Stimulated activated CD8-positive, alpha-beta memory T cell treated with anti-CD3 and anti-CD28 coated beads, Interleukin-15, amount 100 ng/mL, for 24 hours (primary cell): ENCODE measurements around the gene PATL2.
"Not testable (repeated sequence)": the region's sequence is repeated elsewhere in the genome, so short reads cannot be mapped to it uniquely, and the experiment has no call there.

Experiments
- DNase-seq: peaks from one replicate; pipeline ENCODE4 v3.0.0-alpha.2; 2020; ENCODE audit warnings: low read depth

PATL2 gene

DNA sequence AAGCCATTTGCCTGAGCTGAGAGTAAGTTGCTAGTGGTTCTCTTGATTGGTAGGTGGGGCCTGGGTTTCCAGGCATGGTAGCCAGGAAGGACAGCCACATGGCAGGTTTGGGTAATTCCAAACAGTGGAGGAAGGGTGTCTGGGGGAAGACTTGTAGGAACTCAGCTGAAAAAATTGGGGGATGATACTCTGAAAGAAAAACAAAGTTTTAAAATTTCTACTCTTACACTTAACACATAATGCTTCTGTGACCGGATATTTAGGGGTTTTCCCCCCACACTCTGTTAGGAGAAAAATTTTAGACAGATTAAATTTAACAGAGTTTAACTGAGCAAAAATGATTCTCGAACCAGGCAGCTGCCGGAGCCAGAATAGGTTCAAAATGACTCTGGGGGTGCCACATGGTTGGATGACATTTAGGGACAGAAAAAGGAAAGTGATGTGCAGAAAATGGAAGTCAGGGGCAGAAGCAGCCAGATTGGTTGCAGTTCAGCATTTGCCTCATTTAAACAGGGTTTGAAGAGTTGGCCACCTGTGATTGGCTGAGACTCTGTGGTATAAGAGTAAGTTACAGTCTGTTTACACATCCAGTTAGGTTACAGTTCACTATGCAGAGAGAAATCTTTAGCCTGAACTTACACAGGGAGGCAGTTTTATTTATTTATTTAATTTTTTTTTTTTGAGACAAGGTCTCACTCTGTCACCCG, 8.3 kb upstream of the PATL2 start:
- no peak for DNase-seq

DNA sequence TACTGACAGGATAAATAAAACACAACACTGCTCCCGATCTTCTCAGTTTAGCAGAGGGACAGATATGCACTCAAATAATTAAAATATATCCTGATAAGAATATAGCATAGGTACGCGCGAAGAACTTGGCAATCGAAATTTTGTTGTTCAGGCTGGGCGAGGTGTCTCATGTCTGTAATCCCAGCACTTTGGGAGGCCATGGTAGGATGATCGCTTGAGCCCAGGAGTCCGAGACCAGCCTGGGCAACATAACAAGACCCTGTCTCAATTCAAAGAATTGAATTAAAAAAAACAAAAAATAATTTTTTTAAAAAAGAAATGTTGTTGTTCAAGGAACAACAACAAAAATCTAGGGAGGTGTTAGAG, 7.8 kb upstream of the PATL2 start:
- DNase-seq = no peak

DNA sequence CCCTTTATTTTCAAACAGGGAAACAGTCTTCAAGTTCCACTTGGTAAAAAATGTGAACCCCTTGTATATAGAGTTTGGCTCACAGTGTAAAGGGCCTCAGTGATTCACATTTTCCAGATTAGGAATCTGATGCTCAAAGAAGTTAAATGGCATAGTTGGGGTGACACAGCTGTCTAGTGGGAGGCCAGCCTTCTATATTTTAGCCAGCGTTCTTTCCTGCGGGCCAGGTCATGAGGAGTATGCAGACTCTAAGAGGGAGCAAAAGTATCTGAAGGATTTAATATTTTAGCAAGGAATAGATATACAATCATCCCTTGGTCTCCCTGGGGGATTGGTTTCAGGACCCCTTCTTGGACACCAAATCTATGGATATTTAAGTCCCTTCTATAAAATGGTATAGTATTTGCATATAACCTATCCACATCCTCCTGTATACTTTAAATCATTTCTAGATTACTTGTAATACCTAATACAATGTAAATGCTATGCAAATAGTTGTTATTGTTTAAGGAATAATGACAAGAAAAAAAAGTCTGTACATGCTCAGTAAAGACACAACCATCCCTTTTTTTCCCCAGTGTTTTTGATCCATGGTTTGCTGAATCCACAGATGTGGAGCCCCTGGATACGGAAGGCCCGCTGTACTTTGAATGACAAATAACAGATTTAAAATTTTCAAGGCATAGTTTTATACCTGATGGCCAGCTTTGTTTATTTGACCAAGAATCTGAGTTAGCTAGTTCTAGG, 7.2 kb upstream of the PATL2 start:
- no peak for DNase-seq

DNA sequence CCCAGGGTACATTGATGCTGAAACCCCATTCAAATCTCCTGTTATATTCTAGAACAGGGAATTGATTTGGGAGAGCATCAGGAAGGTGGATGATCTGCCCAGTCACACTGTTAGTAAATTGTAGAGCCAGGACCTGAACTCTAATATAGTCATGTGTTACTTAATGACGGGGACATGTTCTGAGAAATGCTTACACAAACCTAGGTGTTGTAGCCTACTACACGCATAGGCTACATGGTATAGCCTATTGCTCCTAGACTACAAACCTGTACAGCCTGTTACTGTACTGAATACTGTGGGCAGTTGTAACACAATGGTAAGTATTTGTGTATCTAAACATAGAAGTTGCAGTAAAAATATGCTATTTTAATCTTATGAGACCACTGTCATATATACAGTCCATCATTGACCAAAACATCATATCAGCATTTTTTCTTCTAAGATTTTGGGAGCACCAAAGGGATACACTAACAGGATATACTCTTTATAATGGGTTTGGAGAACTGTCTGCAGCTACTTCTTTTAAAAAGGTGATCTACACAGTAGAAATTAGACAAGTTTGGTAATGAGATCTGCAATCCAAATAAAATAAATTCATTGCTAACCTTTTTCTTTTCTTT, 6.0 kb upstream of the PATL2 start:
- no peak for DNase-seq

DNA sequence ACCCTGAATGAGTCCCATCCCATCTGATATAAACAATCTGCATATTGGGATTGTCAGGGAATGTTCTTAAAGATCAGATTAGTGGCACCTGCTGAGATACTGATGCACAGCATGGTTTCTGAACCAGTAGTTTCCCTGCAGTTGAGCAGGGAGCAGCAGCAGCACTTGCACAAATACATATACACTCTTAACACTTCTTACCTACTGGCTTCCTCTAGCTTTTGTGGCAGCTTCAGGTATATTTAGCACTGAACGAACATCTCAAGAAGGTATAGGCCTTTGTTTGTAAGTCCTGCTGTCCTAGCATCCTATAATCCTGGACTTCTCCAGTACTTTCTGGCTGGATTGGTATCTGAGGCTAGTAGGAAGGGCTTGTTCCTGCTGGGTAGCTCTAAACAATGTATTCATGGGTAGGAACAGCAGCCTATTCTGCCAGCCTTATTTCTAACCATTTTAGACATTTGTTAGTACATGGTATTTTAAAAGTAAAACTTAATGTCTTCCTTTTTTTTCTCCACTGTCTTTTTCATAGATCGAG, 4.7 kb upstream of the PATL2 start:
- DNase-seq = no peak

DNA sequence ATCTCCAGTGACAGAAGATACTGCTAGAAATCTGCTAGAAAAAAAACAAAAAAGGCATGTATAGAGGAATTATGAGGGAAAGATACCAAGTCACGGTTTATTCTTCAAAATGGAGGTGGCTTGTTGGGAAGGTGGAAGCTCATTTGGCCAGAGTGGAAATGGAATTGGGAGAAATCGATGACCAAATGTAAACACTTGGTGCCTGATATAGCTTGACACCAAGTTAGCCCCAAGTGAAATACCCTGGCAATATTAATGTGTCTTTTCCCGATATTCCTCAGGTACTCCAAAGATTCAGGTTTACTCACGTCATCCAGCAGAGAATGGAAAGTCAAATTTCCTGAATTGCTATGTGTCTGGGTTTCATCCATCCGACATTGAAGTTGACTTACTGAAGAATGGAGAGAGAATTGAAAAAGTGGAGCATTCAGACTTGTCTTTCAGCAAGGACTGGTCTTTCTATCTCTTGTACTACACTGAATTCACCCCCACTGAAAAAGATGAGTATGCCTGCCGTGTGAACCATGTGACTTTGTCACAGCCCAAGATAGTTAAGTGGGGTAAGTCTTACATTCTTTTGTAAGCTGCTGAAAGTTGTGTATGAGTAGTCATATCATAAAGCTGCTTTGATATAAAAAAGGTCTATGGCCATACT, 4.1 kb upstream of the PATL2 start:
- no peak for DNase-seq

DNA sequence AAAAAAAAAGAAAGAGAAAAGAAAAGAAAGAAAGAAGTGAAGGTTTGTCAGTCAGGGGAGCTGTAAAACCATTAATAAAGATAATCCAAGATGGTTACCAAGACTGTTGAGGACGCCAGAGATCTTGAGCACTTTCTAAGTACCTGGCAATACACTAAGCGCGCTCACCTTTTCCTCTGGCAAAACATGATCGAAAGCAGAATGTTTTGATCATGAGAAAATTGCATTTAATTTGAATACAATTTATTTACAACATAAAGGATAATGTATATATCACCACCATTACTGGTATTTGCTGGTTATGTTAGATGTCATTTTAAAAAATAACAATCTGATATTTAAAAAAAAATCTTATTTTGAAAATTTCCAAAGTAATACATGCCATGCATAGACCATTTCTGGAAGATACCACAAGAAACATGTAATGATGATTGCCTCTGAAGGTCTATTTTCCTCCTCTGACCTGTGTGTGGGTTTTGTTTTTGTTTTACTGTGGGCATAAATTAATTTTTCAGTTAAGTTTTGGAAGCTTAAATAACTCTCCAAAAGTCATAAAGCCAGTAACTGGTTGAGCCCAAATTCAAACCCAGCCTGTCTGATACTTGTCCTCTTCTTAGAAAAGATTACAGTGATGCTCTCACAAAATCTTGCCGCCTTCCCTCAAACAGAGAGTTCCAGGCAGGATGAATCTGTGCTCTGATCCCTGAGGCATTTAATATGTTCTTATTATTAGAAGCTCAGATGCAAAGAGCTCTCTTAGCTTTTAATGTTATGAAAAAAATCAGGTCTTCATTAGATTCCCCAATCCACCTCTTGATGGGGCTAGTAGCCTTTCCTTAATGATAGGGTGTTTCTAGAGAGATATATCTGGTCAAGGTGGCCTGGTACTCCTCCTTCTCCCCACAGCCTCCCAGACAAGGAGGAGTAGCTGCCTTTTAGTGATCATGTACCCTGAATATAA, 2.2 kb upstream of the PATL2 start:
- DNase-seq = no peak

DNA sequence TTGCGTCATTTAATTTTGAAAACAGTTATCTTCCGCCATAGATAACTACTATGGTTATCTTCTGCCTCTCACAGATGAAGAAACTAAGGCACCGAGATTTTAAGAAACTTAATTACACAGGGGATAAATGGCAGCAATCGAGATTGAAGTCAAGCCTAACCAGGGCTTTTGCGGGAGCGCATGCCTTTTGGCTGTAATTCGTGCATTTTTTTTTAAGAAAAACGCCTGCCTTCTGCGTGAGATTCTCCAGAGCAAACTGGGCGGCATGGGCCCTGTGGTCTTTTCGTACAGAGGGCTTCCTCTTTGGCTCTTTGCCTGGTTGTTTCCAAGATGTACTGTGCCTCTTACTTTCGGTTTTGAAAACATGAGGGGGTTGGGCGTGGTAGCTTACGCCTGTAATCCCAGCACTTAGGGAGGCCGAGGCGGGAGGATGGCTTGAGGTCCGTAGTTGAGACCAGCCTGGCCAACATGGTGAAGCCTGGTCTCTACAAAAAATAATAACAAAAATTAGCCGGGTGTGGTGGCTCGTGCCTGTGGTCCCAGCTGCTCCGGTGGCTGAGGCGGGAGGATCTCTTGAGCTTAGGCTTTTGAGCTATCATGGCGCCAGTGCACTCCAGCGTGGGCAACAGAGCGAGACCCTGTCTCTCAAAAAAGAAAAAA, 1.4 kb upstream of the PATL2 start:
- no peak for DNase-seq

DNA sequence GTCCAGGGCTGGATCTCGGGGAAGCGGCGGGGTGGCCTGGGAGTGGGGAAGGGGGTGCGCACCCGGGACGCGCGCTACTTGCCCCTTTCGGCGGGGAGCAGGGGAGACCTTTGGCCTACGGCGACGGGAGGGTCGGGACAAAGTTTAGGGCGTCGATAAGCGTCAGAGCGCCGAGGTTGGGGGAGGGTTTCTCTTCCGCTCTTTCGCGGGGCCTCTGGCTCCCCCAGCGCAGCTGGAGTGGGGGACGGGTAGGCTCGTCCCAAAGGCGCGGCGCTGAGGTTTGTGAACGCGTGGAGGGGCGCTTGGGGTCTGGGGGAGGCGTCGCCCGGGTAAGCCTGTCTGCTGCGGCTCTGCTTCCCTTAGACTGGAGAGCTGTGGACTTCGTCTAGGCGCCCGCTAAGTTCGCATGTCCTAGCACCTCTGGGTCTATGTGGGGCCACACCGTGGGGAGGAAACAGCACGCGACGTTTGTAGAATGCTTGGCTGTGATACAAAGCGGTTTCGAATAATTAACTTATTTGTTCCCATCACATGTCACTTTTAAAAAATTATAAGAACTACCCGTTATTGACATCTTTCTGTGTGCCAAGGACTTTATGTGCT, 721 bp upstream of the PATL2 start:
- no peak for DNase-seq

DNA sequence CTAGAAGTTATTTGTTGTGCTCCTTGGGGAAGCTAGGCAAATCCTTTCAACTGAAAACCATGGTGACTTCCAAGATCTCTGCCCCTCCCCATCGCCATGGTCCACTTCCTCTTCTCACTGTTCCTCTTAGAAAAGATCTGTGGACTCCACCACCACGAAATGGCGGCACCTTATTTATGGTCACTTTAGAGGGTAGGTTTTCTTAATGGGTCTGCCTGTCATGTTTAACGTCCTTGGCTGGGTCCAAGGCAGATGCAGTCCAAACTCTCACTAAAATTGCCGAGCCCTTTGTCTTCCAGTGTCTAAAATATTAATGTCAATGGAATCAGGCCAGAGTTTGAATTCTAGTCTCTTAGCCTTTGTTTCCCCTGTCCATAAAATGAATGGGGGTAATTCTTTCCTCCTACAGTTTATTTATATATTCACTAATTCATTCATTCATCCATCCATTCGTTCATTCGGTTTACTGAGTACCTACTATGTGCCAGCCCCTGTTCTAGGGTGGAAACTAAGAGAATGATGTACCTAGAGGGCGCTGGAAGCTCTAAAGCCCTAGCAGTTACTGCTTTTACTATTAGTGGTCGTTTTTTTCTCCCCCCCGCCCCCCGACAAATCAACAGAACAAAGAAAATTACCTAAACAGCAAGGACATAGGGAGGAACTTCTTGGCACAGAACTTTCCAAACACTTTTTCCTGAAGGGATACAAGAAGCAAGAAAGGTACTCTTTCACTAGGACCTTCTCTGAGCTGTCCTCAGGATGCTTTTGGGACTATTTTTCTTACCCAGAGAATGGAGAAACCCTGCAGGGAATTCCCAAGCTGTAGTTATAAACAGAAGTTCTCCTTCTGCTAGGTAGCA, 657 bp downstream of the PATL2 start:
- no peak for DNase-seq

DNA sequence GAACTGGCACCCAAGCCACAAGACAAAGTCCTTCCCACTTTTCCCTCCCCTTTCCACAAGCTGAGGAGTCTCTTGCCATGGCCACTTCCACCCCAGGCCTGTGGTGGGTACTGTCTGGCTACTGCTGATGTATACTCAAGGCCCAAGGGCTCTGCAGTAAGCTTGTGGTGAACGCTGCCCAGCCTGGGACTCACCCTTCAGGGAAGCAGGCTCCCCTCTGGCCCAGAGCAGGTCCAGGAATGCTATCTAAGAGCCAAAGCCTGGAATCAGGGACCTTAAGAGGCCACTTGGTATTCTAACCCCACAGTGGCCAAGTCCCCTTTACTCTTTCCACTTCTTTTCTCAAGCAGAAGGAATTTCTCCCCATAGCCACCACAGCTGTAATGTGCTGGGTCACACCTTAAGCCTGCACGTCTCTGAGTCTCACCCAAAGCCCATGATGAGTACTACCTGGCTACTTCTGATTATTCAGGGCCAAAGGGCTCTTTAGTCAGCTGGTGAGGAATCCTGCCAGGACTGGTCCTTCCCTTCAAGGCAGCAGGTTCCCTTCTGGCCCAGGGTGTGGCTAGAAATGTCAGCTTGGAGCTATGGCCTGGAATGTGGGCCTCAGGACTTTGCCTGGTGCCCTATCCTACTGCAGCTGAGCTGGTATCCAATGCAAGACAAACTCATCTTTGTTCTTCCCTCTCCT, 4.0 kb downstream of the PATL2 start:
- DNase-seq = no peak

DNA sequence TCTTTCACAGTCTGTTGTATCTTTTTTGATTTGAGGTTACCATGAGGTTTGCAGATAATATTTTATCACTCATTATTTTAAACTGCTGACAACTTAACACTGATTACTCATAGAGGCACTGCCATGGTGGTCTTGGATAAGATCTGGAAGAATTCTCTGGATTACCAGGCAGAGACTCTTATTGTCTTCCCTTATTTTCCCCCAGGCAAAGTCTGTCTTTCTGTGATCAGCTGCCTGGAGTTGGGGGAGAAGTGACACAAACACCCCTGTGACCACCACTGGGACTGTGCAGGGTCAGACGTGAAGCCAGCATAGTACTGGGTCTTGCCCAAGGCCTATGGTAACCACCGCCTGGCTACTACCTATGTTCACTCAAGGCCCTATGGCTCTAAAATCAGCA, 4.7 kb downstream of the PATL2 start:
- DNase-seq = no peak

DNA sequence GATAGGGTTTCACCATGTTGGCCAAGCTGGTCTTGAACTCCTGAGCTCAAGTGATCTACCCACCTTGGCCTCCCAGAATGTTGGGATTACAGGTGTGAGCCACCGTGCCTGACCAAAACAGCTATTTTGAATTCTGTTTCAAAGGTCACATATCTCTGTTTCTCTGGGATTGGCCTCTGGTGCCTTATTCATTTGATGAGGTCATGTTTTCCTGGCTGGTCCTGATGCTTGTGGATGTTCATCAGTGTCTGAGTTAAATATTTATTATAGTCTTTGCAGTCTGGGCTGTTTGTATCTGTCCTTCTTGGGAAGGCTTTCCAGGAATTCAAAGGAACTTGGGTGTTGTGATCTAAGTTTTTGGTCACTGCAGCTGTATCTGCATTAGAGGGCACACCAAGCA, 5.1 kb downstream of the PATL2 start:
- DNase-seq = no peak

DNA sequence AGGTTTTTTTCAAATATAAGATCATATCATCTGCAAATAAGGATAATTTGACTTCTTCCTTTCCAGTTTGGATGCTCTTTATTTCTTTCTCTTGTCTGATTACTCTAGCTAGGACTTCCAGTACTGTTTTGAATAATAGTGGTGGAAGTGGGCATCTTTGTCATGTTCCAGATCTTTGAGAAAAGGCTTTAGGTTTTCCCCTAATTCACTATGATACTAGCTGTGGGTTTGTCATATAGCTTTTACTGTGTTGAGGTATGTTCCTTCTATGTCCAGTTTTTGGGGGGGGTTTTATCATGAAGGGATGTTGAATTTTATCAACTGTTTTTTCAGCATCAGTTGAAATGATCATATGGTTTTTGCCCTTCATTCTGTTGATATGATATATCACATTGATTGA, 10.4 kb downstream of the PATL2 start:
- not testable (repeated sequence) for DNase-seq

DNA sequence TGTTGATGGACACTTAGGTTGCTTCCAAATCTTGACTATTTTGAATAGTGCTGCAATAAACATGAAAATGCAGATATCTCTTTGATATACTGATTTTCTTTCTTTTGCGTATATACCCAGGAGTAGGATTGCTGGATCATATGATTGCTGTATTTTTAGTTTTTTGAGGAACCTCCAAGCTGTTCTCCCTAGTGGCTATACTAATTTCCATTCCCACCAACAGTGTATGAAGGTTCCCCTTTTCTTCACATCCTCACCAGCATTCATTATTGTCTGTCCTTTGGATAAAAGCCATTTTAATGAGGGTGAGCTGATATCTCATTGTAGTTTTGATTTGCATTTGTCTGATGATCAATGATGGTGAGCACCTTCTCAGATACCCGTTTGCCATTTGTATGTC, 12.5 kb downstream of the PATL2 start:
- DNase-seq = no peak

DNA sequence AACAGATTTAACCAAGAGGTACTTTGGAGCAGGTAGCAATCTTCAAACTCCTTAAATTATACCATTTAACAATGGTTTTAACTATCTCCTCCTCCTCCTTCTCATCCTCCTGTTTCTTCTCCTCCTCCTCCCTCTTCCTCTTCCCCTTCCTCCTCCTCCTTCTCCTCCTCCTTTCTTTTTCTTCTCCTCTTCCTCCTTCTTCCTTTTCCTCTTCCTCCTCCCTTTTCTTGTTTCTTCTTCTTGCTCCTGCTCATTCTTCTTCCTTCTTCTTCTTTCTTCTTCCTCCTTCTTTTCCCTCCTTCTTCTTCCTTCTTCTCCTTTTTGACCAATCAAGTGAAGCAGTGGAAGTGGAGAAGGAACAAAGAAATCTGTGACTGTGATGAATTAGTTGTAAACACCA, 14.1 kb downstream of the PATL2 start:
- no peak for DNase-seq

DNA sequence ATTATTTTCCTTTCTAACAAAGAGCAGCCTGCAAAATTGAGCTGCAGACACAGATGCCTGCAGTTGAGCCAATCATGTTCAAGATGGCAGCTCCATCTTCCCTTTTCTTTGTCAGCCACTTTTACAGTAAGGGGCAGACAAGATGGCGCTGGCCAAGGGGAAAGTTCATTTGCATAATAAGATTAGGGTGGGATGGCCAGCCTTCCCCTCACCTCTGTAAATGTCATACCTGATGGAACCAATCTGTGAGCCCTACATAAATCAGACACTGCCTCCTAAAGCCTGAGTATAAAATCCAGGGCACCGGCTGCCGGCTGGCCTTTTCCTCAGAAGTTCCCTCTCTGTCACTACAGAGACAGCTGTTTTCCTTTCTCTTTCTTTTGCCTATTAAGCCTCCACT, 15.8 kb downstream of the PATL2 start:
- DNase-seq = no peak

DNA sequence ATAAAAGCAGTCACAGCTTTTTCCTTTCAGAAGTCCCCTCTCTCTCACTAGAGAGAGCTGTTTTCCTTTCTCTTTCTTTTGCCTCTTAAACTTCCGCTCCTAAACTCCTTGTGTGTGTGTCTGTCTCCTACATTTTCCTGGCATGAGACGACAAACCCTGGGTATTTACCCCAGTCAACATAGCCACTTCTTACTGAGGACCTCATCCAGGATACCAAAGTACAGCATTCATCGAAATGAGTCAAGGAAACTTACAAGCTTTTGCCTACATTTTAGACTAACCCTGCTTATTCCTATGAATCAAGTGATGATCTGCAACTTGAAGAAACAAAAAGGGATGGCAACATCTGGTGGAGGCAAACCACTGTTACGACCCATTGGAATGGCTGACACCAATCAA, 16.7 kb downstream of the PATL2 start:
- no peak for DNase-seq

DNA sequence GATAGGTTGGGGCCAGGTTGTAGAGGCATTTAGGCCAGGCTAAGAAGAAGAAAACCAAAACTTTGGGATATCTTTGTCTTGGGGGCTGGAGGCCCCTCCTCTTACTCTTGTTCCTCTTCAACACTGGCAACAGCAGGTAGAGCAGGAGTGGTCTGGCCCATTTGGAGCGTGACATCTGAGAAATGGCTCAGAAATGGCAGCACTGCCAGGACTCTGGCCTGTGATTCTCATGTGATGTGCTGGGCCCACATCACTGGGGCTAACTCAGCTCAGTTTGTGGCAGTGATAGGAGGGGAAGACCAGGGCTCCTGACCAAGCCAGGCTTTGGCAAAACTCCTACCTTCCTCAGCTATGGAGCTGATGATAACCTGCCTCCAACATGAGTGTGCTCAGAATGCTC, 18.5 kb downstream of the PATL2 start:
- DNase-seq = no peak
